BE2C (cell line): Measurements from ENCODE around the gene TRMT1. TPM values are rescaled to one million over a fixed set of nuclear protein-coding genes. Genes with fewer than 3 reads are reported as not detected.
"Not testable (repeated sequence)": the region's sequence is repeated elsewhere in the genome, so short reads cannot be mapped to it uniquely, and the experiment has no call there.

Source experiments
- DNase-seq: peaks from one replicate; pipeline ENCODE4 v3.0.0-alpha.2; 2020
- H3K27me3 ChIP-seq: fragments of 250-450 bp; sonication (Bioruptor Pico); 2 replicates; pipeline ENCODE4 v1.5.1; 2020; ENCODE audit warnings: mild to moderate bottlenecking
- H3K36me3 ChIP-seq: fragments of 250-450 bp; sonication (Bioruptor Pico); 2 replicates; pipeline ENCODE4 v1.5.1; 2020; ENCODE audit warnings: mild to moderate bottlenecking
- H3K4me1 ChIP-seq: fragments of 250-450 bp; sonication (Bioruptor Pico); 2 replicates; pipeline ENCODE4 v1.5.1; 2020
- H3K4me3 ChIP-seq: 2 replicates; pipeline ENCODE4 v1.5.1; 2011; ENCODE audit warnings: low read depth, low read length
- H3K9me3 ChIP-seq: fragments of 250-450 bp; sonication (Bioruptor Pico); 2 replicates; pipeline ENCODE4 v1.5.1; 2020
- CTCF ChIP-seq: IDR thresholded peaks from 2 replicates; pipeline ENCODE4 v1.5.1; 2012; ENCODE audit warnings: mild to moderate bottlenecking, low read depth, low read length
- polyA plus RNA-seq: library from polyadenylated mRNA; unstranded; fragments of >200 nt; gene quantifications from one replicate; pipeline ENCODE4 v1.2.1, GENCODE V29; 2012; ENCODE audit warnings: low read depth, missing spikeins; ENCODE audit not compliant: insufficient read length, insufficient read depth

Gene TRMT1
- polyA plus RNA-seq: 98.5 TPM

- DNase-seq: peak; percentile 93
- no peak for TF ChIP-seq CTCF
- Histone ChIP-seq H3K4me3 (peak within 1 kb of the TSS; percentile 97), H3K4me1 (peaks cover 5% of the 10 kb centered on the region), H3K27me3 (no peaks in the 10 kb centered on the region), H3K9me3 (no peaks in the 10 kb centered on the region), H3K36me3 (peaks cover 40% of the 10 kb centered on the region)
Measured at GRCh38 chr19:13116282-13117175, at the start of gene TRMT1. TSS of gene TRMT1 (minus strand) at chr19:13116740. CDS start at chr19:13116399, 341 bp downstream.

- H3K36me3 ChIP-seq, DNase-seq, H3K9me3 ChIP-seq, H3K4me3 ChIP-seq, H3K27me3 ChIP-seq: not testable (repeated sequence)
- peaks cover 25% of the 10 kb centered on the region for H3K4me1 ChIP-seq
Measured at GRCh38 chr19:13166151-13166550, 49.6 kb upstream of the TRMT1 start.

GRCh38 chr19:13165162-13165997 is 48.8 kb upstream of the TRMT1 start:
- H3K4me1 ChIP-seq: peaks cover 24% of the 10 kb centered on the region
- H3K36me3 ChIP-seq: no peaks in the 10 kb centered on the region
- no peaks in the 10 kb centered on the region for H3K27me3 ChIP-seq
- no peak for DNase-seq
- no peak for TF ChIP-seq CTCF
- H3K9me3 ChIP-seq: no peaks in the 10 kb centered on the region
- no peak overlapping the region for H3K4me3 ChIP-seq

- H3K27me3 ChIP-seq: no peaks in the 10 kb centered on the region
- peak overlapping the region; percentile 58 for H3K4me3 ChIP-seq
- TF ChIP-seq CTCF: no peak
- H3K9me3 ChIP-seq: no peaks in the 10 kb centered on the region
- DNase-seq: peak; percentile 91
- H3K36me3 ChIP-seq: no peaks in the 10 kb centered on the region
- H3K4me1 ChIP-seq: peaks cover 20% of the 10 kb centered on the region
Measured at GRCh38 chr19:13164343-13165161, 48.0 kb upstream of the TRMT1 start.

- H3K4me3 ChIP-seq: peak overlapping the region; percentile 58
- TF ChIP-seq CTCF: no peak
- no peaks in the 10 kb centered on the region for H3K27me3 ChIP-seq
Measured at GRCh38 chr19:13163609-13164342, 47.2 kb upstream of the TRMT1 start.

More at GRCh38 chr19:13163609-13164342, 47.2 kb upstream of the TRMT1 start:
- peak; percentile 94 for DNase-seq
- Histone ChIP-seq H3K36me3 (no peaks in the 10 kb centered on the region), H3K4me1 (peaks cover 20% of the 10 kb centered on the region), H3K9me3 (no peaks in the 10 kb centered on the region)
